NCI-H128 (cell line): ENCODE data around the gene NAV2.

Experiments
- DNase-seq: peaks from one replicate; lab custom pipeline; 2025; ENCODE audit not compliant: unreplicated experiment; lab: John Stamatoyannopoulos, UW

The NAV2 gene

GRCh38 chr11:20031155-20032001 lies 318.7 kb downstream of the NAV2 start:
- DNase-seq = no peak

- no peak for DNase-seq
These were observed 319.5 kb downstream of the NAV2 start for GRCh38 chr11:20032127-20032526.

GRCh38 chr11:20032577-20033260 lies 320.1 kb downstream of the NAV2 start:
- no peak for DNase-seq

GRCh38 chr11:20033806-20034205 lies 321.2 kb downstream of the NAV2 start:
- no peak for DNase-seq

GRCh38 chr11:20034941-20035340 lies 322.3 kb downstream of the NAV2 start:
- no peak for DNase-seq

GRCh38 chr11:20035375-20035700 lies 322.7 kb downstream of the NAV2 start:
- DNase-seq = no peak

- no peak for DNase-seq
These were observed 323.3 kb downstream of the NAV2 start for GRCh38 chr11:20035701-20036601.

- no peak for DNase-seq
These were observed 324.1 kb downstream of the NAV2 start for GRCh38 chr11:20036626-20037335.

GRCh38 chr11:20037396-20038153 lies 324.9 kb downstream of the NAV2 start:
- DNase-seq = no peak

GRCh38 chr11:20038412-20038811 lies 325.8 kb downstream of the NAV2 start:
- no peak for DNase-seq

GRCh38 chr11:20038972-20039371 lies 326.3 kb downstream of the NAV2 start:
- no peak for DNase-seq

GRCh38 chr11:20041499-20041898 lies 328.9 kb downstream of the NAV2 start:
- no peak for DNase-seq

- no peak for DNase-seq
These were observed 329.5 kb downstream of the NAV2 start for GRCh38 chr11:20042045-20042639.

- no peak for DNase-seq
These were observed 330.2 kb downstream of the NAV2 start for GRCh38 chr11:20042811-20043341.

GRCh38 chr11:20043992-20044391 lies 331.4 kb downstream of the NAV2 start:
- no peak for DNase-seq

- DNase-seq = no peak
These were observed 332.6 kb downstream of the NAV2 start for GRCh38 chr11:20045098-20045688.

GRCh38 chr11:20046416-20046815 lies 333.8 kb downstream of the NAV2 start:
- DNase-seq = no peak

GRCh38 chr11:20047006-20047768 lies 334.6 kb downstream of the NAV2 start:
- DNase-seq = no peak
